CD4-positive, alpha-beta T cell treated with Interleukin-17A for 1 hour (primary cell): ENCODE measurements around the gene TYW1.
"Not testable (repeated sequence)": the region's sequence is repeated elsewhere in the genome, so short reads cannot be mapped to it uniquely, and the experiment has no call there.

ENCODE experiments used
- DNase-seq: peaks from one replicate; pipeline ENCODE4 v3.0.0-alpha.2; 2020

Gene TYW1

DNA sequence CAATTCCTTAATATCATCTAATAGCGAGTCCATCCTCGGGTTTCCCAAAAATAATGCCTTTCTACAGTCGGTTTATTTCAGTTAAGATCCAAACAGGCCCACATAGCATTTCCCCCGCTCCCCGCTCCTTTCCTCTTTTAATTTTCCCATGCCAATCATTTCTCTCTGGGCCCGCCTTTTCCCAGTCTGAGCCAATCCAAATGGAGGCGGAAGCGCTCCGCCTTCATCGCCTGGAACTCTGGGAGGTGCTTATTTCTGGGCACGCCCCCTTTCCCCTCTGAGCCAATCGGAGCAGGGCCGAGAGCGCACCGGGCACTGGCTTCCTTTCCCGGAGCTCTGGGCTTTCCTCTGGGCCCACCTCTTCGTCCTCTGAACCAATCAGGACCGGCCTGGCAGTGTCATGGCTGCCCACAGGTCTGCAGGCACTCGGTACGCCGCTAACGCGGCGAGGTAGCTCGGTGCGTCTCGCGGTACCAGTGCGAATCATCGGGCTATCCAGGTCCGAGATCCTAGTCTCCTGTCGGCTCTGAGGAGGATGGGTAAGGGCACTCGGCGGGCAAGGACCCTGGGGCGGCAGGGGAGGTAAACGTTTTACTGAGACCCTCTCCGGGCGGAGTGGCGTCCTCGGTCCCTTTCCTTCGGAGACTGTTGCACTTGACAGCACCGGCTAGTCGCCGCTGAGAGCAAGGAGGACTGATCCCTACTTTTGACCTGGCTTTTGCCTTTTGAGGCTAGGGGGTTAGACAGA lies at the start of gene TYW1:
TSS of gene TYW1 (plus strand) at position 390 of the 748 bp plus-strand sequence. CDS start at position 536, 146 bp downstream.
- peak; percentile 99 for DNase-seq

DNA sequence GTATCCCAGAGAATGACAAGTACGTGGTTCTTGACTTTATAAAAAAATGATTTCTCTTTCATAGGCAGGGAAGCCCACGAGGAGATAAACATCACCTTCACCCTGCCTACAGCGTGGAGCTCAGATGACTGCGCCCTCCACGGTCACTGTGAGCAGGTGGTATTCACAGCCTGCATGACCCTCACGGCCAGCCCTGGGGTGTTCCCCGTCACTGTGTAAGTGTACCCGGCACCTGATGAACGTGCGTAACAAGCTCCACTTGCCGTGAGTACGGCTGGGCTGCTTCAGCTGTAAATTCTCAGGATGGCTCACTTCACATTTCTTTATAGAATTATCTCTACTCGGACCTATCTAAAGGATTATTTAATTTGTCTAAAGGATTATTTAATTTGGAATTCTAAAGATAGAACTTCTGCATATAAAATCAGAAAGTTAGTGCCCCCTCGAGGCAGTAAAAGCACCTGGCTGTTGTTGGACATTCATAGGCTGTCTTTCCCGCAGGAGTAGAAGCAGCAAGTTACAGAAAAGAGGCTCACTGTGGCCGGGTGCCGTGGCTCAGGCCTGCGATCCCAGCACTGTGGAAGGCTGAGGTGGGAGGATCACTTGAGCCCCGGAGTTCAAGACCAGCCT lies 48.0 kb upstream of the TYW1 start:
- DNase-seq = no peak

GRCh38 chr7:66950311-66950710 lies 46.3 kb upstream of the TYW1 start:
- no peak for DNase-seq

GRCh38 chr7:66950763-66951162 lies 45.9 kb upstream of the TYW1 start:
- no peak for DNase-seq

- no peak for DNase-seq
Measured at GRCh38 chr7:66952343-66953043, 44.1 kb upstream of the TYW1 start.

- DNase-seq = no peak
Measured at GRCh38 chr7:66953044-66953427, 43.6 kb upstream of the TYW1 start.

DNA sequence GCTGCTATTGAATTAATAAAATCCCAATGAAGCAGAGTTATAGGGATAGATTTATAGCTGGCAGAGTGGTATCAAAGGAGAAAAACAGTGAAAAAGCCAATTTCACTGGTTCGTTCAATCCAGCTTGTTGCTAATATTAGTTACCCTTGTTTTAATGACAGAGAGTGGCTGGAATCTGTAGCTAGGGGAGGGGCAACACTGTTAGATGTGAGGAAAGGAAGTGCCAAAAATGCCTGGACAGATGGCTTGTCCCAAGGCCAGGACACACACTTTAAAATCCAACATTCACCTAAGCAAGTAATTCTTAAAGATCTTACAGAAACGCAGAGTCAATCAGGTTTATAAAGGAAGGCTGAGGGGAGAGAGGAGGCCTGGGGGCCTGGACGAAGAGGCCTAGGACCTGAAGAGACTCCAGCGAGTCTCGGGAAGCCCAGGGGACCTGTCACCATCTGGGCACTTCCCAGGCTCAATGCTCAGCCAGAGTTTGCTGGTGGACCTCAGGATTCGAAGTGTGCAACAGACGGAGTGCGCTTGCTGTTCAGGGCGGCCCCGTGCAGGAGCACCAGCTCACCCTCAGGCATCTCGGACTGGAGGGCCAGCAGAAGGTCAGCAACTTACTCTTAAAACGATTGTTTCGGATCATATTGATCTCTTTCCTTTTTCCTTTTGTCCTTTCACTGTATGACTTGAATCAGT lies 38.9 kb upstream of the TYW1 start:
- no peak for DNase-seq

GRCh38 chr7:66958538-66959350 lies 37.9 kb upstream of the TYW1 start:
- DNase-seq = no peak

- no peak for DNase-seq
Measured at GRCh38 chr7:66960192-66960591, 36.4 kb upstream of the TYW1 start.

- no peak for DNase-seq
Measured at GRCh38 chr7:66961096-66961495, 35.5 kb upstream of the TYW1 start.

DNA sequence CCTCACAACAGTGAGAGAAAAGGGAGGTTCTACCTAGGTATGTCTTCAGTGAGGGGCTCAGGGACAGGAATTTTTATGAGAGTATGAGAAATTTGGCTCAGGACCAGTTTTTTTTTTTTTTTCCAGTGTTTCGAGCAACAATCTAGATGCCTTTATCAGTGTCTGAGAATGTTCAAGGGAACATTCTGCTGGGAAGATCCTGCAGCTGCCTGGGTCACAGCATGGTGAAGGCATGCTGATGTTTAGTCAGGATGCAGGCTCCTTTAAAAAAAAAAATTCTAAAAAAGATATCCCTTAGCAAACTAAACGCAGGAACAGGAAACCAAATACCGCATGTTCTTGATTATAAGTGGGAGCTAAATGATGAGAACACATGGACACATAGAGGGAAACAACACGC lies 32.2 kb upstream of the TYW1 start:
- no peak for DNase-seq

- no peak for DNase-seq
Measured at GRCh38 chr7:66967029-66967428, 29.6 kb upstream of the TYW1 start.

DNA sequence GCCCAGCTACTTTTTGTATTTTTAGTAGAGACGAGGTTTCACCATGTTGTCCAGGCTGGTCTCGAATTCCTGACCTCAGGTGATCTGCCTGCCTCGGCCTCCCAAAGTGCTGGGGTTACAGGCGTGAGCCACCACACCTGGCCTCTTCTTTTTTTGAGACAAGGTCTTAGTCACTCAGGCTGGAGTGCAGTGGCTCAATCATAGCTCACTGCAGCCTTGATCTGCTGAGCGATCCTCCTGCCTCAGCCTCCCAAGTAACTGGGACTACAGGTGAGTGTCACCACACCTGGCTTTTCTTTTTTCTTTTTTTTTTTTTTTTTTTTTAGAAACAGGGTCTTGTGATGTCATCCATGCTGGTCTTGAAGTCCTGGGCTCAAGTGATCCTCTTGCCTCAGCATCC lies 27.6 kb upstream of the TYW1 start:
- not testable (repeated sequence) for DNase-seq

DNA sequence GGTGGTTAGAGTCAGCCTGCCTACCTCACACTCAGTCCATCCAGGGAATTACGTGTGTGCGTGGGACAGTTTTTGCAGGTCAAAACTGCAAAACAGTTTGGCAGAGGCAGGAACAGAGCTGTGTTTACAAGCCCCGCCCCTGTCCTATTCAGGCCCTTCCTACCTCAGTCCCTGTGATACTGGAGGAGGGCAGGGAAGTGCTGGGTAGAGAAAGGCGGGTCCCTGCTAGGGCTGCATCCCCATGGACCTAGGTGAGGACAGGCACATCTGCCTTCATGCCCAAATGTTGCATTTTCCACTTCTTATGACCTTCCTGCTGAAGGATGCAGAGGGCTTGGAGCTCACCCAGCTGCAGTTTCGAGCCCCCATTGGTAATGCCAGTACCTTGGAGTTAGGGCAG lies 26.3 kb upstream of the TYW1 start:
- no peak for DNase-seq

- no peak for DNase-seq
Measured at GRCh38 chr7:66974986-66975590, 21.5 kb upstream of the TYW1 start.

GRCh38 chr7:66978312-66978711 lies 18.3 kb upstream of the TYW1 start:
- not testable (repeated sequence) for DNase-seq

DNA sequence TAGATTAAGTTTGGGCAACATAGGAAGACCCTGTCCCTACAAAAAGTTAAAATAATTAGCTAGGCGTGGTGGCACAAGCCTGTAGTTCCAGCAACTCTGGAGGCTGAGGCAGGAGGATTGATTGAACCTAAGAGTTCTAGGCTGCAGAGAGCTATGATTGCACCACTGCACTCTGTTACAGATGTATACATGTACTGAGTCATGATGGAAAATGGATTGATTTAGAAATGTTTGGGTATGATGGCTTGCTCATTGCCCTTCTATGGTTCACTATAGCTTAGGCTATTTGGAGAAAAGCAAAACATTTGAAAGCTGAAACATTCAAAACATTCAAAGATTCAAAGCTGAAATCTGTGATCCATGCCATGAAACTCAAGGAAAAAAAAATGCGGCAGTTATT lies 17.6 kb upstream of the TYW1 start:
- DNase-seq = not testable (repeated sequence)

- DNase-seq = not testable (repeated sequence)
Measured at GRCh38 chr7:66980336-66980735, 16.3 kb upstream of the TYW1 start.

GRCh38 chr7:66989552-66989951 lies 7.1 kb upstream of the TYW1 start:
- DNase-seq = not testable (repeated sequence)

GRCh38 chr7:66994051-66994450 lies 2.6 kb upstream of the TYW1 start:
- DNase-seq = peak; percentile 6

- peak; percentile 83 for DNase-seq
Measured at GRCh38 chr7:66994691-66995049, 2.0 kb upstream of the TYW1 start.
